ENCODE data around the gene TTBK1. TPM values are rescaled to one million over a fixed set of nuclear protein-coding genes. Genes with fewer than 3 reads are reported as not detected.

TTBK1 gene
- polyA plus RNA-seq, 1 of the 3 experiments (the other 2 are of a cell fraction): 0.94 TPM

DNA sequence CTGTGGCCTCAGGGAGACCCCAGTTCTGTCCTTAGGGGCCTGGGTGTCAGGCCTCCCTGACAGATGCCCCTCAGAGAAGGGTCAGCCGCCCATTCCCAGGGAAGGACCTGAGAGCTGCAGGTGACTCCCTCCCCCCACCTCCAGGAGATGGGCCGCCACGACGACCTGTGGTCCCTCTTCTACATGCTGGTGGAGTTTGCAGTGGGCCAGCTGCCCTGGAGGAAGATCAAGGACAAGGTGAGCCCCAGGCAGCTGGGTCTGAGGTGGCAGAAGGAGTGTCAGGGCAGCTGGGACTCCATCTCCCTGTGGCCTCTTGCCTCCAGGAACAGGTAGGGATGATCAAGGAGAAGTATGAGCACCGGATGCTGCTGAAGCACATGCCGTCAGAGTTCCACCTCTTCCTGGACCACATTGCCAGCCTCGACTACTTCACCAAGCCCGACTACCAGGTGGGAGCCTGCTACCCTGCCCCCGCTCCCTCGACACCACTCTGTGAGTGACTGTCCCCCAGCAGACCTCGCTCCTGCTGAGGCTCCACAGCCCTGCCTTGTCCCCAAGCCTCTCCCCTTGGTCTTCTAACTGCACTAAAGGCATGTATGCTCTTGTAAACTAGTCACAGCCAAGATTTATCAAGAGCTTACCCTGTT is 12.2 kb downstream of the TTBK1 start:
- no peak overlapping the region for H3K4me2 ChIP-seq
- H3K27me3 ChIP-seq (ENCODE audit: insufficient read depth): no peaks in the 10 kb centered on the region
- H3K9me2 ChIP-seq: no peaks in the 10 kb centered on the region
- no peaks in the 10 kb centered on the region for H4K20me1 ChIP-seq (ENCODE audit: insufficient read depth)
- H3K9ac ChIP-seq: no peak overlapping the region
- no peaks in the 10 kb centered on the region for H3F3A ChIP-seq (replicated peaks; ENCODE audit: insufficient read depth)
- no peaks in the 10 kb centered on the region for H3K4me1 ChIP-seq (ENCODE audit: control insufficient read depth in 1 of 2, insufficient read depth in 2 of 2, low read depth in 1 of 2, low read length in 1 of 2)
- no peak overlapping the region for H2AFZ ChIP-seq (ENCODE audit: low read depth)
- DNase-seq: no peak
- POLR2A ChIA-PET: no interaction called here
- H3K36me3 ChIP-seq (replicated peaks in 1 of 2; ENCODE audit: control insufficient read depth in 1 of 2, insufficient read depth in 2 of 2, low read length in 1 of 2): no peaks in the 10 kb centered on the region
- TF ChIP-seq TAF1 (IDR thresholded peaks at IDR 0.05; ENCODE audit: borderline replicate concordance, low read depth, low read length) (no peak), GABPA (IDR thresholded peaks at IDR 0.05; ENCODE audit: low read depth) (no peak)
- 92% methylated on average over 10 of the region's 11 CpGs for WGBS (ENCODE audit: low lambda C conversion rate)
- CTCF ChIA-PET: interaction anchor here (1.0 to 1.6 kb wide), 2 partner anchors 26 to 79 kb away, joined by 3 to 8 read pairs; no protein-coding TSS in a partner anchor
- H3K79me2 ChIP-seq (ENCODE audit: insufficient read depth): no peaks in the 10 kb centered on the region
- H3K4me3 ChIP-seq (ENCODE audit: low read depth in 2 of 2, low read length in 1 of 2): no peak overlapping the region
- H3K27ac ChIP-seq (ENCODE audit: low read depth in 2 of 2, low read length in 1 of 2): no peak overlapping the region
- H3K9me3 ChIP-seq: no peaks in the 10 kb centered on the region

DNA sequence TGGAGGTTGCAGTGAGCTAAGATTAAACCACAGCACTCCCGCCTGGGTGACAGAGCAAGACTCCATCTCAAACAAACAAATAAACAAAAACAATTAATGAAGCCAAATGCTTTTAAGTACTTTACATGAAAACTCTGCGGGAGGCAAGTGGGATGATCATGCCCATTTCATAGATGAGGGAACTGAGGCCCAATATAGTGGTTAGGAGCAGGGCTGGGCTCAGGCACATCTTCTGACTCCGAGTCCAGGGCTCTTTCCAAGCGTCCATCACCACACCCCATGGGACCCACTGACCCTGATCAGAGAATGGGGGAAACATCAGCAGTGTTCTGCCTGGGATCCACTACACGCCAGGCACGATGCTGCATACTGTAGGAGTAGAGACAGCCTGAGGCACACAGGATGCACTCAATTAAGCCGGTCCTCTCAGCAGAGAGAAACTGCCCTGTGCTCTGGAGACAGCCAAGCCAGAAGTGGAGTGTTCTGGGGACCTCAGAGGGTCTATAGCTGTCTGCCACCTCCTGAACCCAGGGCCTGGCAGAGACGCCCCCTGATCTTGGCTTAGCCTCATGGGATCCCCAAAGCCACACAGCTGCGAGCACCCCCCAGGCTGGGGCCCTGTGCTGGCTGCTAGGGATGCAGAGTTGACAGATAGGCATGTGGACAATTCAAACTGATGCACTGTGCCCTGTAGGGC is 13.5 kb downstream of the TTBK1 start:
- Histone ChIP-seq H3K27me3 (ENCODE audit: insufficient read depth) (no peaks in the 10 kb centered on the region), H3K4me2 (no peak overlapping the region), H3K27ac (ENCODE audit: low read depth in 2 of 2, low read length in 1 of 2) (no peak overlapping the region), H3K4me3 (ENCODE audit: low read depth in 2 of 2, low read length in 1 of 2) (no peak overlapping the region), H3K36me3 (replicated peaks in 1 of 2; ENCODE audit: control insufficient read depth in 1 of 2, insufficient read depth in 2 of 2, low read length in 1 of 2) (no peaks in the 10 kb centered on the region), H3F3A (replicated peaks; ENCODE audit: insufficient read depth) (no peaks in the 10 kb centered on the region), H2AFZ (ENCODE audit: low read depth) (no peak overlapping the region), H3K9me2 (no peaks in the 10 kb centered on the region), H3K9ac (no peak overlapping the region), H3K9me3 (no peaks in the 10 kb centered on the region), H3K4me1 (ENCODE audit: control insufficient read depth in 1 of 2, insufficient read depth in 2 of 2, low read depth in 1 of 2, low read length in 1 of 2) (no peaks in the 10 kb centered on the region), H4K20me1 (ENCODE audit: insufficient read depth) (no peaks in the 10 kb centered on the region), H3K79me2 (ENCODE audit: insufficient read depth) (no peaks in the 10 kb centered on the region)
- WGBS (ENCODE audit: low lambda C conversion rate): 82% methylated on average over 4 of the region's 9 CpGs
- DNase-seq: no peak
- ChIA-PET POLR2A (no interaction called here), CTCF (no interaction called here)
- TF ChIP-seq, protein P1, sequence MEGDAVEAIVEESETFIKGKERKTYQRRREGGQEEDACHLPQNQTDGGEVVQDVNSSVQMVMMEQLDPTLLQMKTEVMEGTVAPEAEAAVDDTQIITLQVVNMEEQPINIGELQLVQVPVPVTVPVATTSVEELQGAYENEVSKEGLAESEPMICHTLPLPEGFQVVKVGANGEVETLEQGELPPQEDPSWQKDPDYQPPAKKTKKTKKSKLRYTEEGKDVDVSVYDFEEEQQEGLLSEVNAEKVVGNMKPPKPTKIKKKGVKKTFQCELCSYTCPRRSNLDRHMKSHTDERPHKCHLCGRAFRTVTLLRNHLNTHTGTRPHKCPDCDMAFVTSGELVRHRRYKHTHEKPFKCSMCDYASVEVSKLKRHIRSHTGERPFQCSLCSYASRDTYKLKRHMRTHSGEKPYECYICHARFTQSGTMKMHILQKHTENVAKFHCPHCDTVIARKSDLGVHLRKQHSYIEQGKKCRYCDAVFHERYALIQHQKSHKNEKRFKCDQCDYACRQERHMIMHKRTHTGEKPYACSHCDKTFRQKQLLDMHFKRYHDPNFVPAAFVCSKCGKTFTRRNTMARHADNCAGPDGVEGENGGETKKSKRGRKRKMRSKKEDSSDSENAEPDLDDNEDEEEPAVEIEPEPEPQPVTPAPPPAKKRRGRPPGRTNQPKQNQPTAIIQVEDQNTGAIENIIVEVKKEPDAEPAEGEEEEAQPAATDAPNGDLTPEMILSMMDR (IDR thresholded peaks at IDR 0.05): no peak
- TF ChIP-seq EZH2phosphoT487 (IDR thresholded peaks at IDR 0.05; ENCODE audit: borderline replicate concordance, low read depth) (no peak), RAD21 (IDR thresholded peaks at IDR 0.05; ENCODE audit: low read length) (no peak), RCOR1 (IDR thresholded peaks at IDR 0.05; ENCODE audit: low read length) (no peak), FOXM1 (IDR thresholded peaks at IDR 0.05; ENCODE audit: low read depth) (no peak)
- TF ChIP-seq, protein P2, sequence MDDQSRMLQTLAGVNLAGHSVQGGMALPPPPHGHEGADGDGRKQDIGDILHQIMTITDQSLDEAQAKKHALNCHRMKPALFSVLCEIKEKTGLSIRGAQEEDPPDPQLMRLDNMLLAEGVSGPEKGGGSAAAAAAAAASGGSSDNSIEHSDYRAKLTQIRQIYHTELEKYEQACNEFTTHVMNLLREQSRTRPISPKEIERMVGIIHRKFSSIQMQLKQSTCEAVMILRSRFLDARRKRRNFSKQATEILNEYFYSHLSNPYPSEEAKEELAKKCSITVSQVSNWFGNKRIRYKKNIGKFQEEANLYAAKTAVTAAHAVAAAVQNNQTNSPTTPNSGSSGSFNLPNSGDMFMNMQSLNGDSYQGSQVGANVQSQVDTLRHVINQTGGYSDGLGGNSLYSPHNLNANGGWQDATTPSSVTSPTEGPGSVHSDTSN (IDR thresholded peaks at IDR 0.05): no peak
